Ramos (cell line): ENCODE results near the gene BSN.

ENCODE experiments used
- in situ Hi-C: fragments of 300-500 bp; cut with MboI; formaldehyde crosslinking; loops from one replicate; pipeline ENCODE4 v1.14.3; 2022; ENCODE audit warnings: low sequenced_read_pairs; ENCODE audit not compliant: unreplicated experiment

Gene BSN

DNA sequence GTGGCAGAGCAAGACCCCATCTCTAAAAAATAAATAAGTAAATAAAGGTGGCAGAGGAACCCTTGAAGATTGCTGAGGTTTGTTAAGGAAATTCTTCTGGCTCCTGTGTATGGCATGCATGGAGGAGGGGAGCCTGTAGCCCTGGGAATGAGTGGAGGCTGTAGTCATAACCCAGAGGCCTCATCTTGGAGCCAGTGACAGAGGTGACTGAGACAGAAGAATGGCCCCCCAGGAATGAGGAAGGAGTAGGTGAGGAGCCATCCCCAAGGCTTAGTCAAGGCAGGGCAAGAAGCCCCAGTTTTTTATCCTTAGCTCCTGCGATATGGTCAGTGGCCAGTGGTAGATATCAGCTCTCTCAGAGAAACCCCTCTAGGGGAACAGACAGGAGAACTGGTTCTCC, 46.5 kb downstream of the BSN start:
- in situ Hi-C loops = no loop called here

DNA sequence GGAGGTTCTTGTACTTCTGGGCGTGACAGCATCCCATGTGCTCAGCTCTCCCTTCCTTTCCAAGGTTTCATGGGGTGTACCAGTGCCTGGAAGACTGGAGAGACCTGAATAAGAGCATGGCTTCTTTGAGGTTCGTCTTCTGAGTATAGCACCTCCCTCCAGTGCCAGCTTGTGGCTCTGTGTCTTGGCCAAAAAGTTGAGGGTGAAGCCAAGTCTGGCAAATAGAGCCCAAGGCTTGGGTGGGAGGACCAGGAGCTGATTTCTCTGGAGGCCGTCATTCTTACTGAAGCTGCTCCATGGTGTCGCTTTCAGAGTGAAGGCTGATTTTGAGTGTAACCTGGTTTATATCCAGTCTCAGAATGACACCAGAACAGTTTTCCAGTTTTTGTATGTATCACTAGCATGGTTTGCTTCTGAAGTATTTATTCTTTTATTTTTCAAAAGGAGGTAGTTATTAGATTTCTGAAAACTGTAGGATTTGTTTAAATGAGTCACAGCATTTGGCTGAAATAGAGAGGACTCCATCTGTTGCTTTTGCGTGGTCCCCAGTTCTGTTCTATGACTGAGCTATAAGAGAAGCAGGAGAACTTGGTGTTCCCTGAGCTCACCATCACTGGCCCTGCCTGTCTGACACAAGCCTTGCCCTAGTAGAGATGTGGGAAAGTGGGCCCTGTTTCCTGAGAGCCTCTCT, 47.2 kb downstream of the BSN start:
- in situ Hi-C loops = no loop called here

DNA sequence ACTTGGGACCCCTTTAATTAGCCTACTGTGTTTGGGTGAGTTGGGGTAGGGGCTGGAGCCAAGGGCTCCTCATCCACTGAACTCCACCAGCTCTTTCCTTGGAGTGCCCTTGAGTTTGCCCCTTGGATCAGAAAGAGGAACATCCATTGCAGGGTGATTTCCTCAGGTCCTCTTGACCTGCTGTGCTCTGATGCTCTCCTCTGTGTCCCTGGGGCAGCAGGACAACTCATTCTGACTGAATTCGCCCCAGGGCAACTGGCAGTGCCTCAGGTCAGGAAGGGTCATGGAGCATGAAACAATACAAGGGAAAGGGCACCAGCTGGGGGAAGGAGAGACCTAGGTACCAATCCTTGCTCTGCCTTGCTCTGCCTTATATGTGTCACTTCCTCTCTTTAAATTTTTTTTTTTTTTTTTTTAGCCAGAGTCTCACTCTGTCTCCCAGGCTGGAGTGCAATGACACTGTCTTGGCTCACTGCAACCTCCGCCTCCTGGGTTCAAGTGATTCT, 47.8 kb downstream of the BSN start:
- in situ Hi-C loops = no loop called here

DNA sequence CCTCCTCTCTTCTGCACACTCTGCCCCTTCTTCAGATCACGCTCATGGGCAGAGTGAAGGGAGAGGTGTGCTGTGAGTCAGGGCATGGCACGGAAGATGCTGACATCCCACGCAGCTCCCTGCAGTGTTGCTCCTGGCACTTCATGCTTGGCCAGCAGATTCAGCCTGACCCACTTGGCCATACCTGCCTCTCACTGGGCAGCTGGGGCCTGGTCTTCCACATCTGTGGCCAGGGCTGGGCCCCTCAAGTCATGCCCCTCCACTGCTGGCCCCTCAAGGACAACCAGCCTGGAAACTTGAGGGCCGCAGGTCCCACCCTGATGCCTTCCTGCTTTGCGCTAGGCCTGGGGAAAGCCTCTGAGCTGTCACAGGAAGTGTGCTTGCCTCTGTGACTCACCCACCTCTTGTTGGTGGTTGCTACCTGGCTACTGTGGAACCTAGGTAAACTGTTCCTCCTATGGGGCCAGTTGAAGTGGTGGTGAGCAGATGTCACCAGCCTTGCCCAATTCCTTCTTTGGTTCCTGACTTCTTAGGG, 48.7 kb downstream of the BSN start:
- in situ Hi-C loops = no loop called here

GRCh38 chr3:49606427-49606826, 52.1 kb downstream of the BSN start:
- in situ Hi-C loops = no loop called here

- in situ Hi-C loops = no loop called here
Observed at GRCh38 chr3:49607105-49607591, 52.9 kb downstream of the BSN start.

- in situ Hi-C loops = no loop called here
Observed at GRCh38 chr3:49607796-49608195, 53.5 kb downstream of the BSN start.

DNA sequence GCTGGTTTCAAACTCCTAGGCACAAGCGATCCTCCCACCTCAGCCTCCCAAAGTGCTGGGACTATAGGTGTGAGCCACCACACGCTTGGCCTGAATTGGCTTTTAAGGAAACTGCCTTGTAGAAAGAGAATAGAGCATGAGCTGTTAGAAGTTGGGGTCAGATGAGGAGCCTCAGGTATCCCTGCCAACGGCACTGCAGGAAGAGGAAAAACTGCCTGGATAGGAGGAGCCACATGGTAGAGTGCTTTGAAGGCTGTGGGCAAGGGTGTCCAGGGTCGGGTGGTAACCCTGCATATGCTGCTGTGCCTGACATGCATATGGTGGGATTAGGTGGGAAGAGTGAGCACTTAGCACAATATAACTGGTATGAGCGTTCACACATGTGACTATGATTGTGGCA, 55.0 kb downstream of the BSN start:
- in situ Hi-C loops = no loop called here

DNA sequence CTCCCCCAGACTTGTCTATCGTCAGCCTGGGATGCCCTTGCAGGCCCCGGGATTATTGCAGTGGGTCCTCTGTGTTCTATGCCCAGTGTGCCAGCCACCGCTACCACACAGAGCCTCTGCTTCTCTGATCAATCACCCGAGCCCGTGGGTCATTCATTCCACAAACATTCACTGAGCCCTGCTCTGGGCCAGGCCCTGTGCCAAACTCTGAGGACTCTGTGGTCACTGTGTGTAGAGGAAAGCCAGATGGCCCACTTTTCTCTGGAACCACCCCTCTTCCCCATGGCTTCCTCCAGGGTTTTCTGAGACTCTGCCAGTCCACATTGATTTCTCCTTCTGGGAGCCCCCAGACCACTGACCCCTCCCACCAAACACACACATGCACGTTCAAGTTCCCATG, 55.5 kb downstream of the BSN start:
- in situ Hi-C loops = no loop called here

GRCh38 chr3:49610666-49611280, 56.5 kb downstream of the BSN start:
- in situ Hi-C loops = no loop called here

DNA sequence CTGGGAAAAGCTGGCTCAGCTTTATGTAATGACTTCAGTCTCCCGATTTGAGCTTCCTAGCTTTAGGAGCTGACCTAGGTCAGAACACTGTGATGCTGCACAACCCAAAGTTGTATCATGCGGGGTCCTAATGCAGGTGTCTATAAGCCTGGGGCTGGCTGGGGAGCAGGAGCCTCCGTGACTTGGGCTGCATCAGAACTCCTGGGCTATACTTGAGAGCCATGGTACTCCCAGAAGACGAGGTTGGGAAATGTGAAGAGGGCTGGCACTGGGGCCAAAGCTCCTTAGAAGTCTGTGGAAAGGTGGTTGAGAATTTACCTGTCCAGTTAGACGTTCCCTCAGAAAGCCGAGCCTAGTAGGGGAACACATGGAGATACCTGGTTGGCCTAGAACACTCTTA, 57.0 kb downstream of the BSN start:
- in situ Hi-C loops = no loop called here

DNA sequence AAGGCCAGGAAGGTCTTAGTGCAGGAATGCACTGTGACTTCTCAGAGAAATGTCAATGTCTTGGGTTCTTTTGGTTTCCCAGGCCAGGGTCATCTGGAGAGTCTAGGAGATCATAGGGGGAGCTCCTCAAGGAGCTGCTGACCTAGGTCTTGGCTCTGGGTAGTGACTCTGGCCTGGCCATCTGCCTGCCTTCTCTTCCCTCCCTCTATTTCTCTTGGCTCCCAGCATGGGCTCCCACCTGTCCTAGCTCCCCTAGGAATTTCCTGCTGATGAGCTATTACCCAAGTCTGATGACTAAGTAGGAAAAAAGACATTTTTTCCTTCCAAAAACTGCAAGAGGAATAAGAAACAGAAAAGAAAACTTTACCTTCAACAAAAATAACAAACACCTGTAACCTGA, 57.4 kb downstream of the BSN start:
- in situ Hi-C loops = no loop called here

DNA sequence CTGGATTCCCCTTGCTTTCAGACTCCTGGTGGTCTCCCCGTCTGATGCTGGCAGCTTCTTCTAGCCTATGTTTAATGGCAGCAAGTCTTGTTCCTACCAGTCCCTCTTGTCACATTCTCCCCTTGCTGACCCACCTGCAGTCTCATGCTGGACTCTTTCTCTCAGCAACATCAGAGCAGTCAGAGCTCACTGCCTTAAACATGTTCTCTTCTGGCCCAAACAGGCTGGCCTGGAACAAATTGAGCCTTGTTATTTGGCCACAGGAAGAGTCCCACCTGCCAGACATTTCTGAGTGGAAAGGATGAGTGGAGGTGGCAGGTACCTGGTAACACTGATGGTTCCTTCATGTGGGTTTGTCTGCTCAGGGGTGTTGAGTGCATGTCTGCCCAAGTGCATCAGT, 60.7 kb downstream of the BSN start:
- in situ Hi-C loops = no loop called here

GRCh38 chr3:49616061-49616460, 61.8 kb downstream of the BSN start:
- in situ Hi-C loops = no loop called here

- in situ Hi-C loops = no loop called here
Observed at GRCh38 chr3:49616491-49616941, 62.2 kb downstream of the BSN start.

DNA sequence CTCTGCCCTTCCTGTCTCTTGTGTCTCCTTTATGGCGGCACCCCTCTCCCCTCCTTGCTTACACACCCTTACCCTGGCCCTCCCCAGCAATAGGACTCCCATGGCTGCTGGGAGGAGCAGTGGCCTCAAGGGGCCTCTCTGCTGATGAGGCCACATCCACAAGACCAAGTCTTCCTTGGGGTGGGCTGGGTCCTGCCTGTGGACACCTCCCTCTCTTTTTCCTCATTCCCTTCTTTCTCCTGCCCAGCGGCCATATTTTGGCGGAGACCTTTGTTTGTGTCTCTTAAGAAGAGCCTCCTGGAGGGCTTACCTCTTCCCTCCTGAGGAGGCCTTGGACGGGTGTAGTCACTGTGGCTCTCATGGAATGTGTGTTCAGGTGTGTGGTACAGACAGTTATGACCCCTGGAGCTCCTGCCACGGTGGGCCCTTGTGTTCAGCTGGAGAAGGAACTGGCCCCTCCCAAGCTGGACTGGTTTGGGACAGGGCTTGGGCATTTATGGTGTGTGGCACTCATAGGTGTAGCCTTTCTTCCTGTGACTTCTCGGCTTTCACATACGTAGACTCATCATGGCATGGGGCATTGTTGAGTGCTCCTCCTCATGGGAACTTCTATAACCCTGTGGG, 63.2 kb downstream of the BSN start:
- in situ Hi-C loops = no loop called here

- in situ Hi-C loops = no loop called here
Observed at GRCh38 chr3:49618412-49618811, 64.1 kb downstream of the BSN start.

- in situ Hi-C loops = no loop called here
Observed at GRCh38 chr3:49619649-49620048, 65.4 kb downstream of the BSN start.

DNA sequence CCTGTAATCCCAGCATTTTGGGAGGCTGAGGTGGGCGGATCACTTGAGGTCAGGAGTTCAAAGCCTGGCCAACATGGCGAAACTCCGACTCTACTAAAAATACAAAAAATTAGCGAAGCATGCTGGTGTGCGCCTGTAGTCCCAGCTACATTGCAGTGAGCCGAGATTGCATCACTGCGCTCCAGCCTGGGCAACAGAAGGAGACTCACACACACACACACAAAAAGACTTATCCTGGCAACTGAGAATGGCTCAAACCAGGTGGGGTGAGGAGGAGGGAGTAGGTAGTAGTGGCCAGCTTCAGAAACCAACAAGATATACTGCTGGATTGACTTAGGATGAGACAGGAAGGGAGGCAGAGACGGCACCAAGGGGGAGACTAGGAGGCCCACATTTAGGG, 66.5 kb downstream of the BSN start:
- in situ Hi-C loops = no loop called here

DNA sequence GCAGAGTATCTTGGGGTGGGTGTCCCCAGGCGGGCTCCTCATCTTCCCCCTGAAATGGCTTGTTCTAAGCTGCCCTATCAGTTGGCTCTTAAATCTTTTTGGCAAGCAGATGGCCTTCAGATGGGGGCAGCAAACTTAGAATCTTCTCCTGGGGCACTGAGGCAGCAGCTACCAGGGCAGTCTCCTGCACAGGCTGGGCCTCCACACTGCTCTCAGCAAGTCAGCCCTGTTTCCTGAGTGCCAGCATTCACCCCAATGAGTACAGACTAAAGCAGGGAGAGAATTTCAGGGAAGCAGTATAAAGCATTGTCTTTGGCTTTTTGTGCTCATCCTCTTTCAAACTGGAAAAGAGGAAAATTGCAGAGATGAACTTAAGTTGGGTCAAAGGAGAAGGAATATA, 68.8 kb downstream of the BSN start:
- in situ Hi-C loops = no loop called here

- in situ Hi-C loops = no loop called here
Observed at GRCh38 chr3:49625071-49625470, 70.8 kb downstream of the BSN start.
